HS-5 (cell line): ENCODE measurements around the gene SYT9.
A peak's percentile ranks its signal among the peaks of the same experiment; 100 is the strongest.

Source experiments
- DNase-seq: peaks from one replicate; pipeline ENCODE4 v3.0.0-alpha.2; 2012; ENCODE audit warnings: low read depth

SYT9 gene

GRCh38 chr11:7427733-7428132 is 176.0 kb downstream of the SYT9 start:
- no peak for DNase-seq

GRCh38 chr11:7428196-7428595 is 176.5 kb downstream of the SYT9 start:
- DNase-seq: no peak

- no peak for DNase-seq
These were observed 178.8 kb downstream of the SYT9 start for GRCh38 chr11:7430496-7430895.

- no peak for DNase-seq
These were observed 183.5 kb downstream of the SYT9 start for GRCh38 chr11:7435176-7435575.

- no peak for DNase-seq
These were observed 184.4 kb downstream of the SYT9 start for GRCh38 chr11:7436146-7436545.

GRCh38 chr11:7436657-7437056 is 185.0 kb downstream of the SYT9 start:
- DNase-seq: no peak

- DNase-seq: peak; percentile 10
These were observed 186.0 kb downstream of the SYT9 start for GRCh38 chr11:7437696-7438095.

- DNase-seq: no peak
These were observed 188.1 kb downstream of the SYT9 start for GRCh38 chr11:7439746-7440320.

- peak; percentile 26 for DNase-seq
These were observed 191.0 kb downstream of the SYT9 start for GRCh38 chr11:7442588-7443215.

GRCh38 chr11:7444091-7444981 is 192.6 kb downstream of the SYT9 start:
- no peak for DNase-seq

- no peak for DNase-seq
These were observed 193.9 kb downstream of the SYT9 start for GRCh38 chr11:7445564-7445963.

GRCh38 chr11:7448201-7448600 is 196.5 kb downstream of the SYT9 start:
- no peak for DNase-seq

- no peak for DNase-seq
These were observed 197.6 kb downstream of the SYT9 start for GRCh38 chr11:7449211-7449840.

GRCh38 chr11:7449841-7450214 is 198.1 kb downstream of the SYT9 start:
- no peak for DNase-seq

GRCh38 chr11:7450836-7451235 is 199.1 kb downstream of the SYT9 start:
- DNase-seq: no peak

- no peak for DNase-seq
These were observed 199.8 kb downstream of the SYT9 start for GRCh38 chr11:7451520-7451919.

- DNase-seq: no peak
These were observed 200.3 kb downstream of the SYT9 start for GRCh38 chr11:7451952-7452494.

- DNase-seq: no peak
These were observed 203.2 kb downstream of the SYT9 start for GRCh38 chr11:7454854-7455253.

- peak; percentile 52 for DNase-seq
These were observed 205.5 kb downstream of the SYT9 start for GRCh38 chr11:7457211-7457610.

GRCh38 chr11:7462706-7463105 is 211.0 kb downstream of the SYT9 start:
- DNase-seq: no peak

GRCh38 chr11:7467652-7468051 is 215.9 kb downstream of the SYT9 start:
- DNase-seq: peak; percentile 76

GRCh38 chr11:7469351-7469865 is 217.7 kb downstream of the SYT9 start:
- no peak for DNase-seq
